GM12878 (cell line): ENCODE measurements around the gene NPC2. TPM values are rescaled to one million over a fixed set of nuclear protein-coding genes. Genes with fewer than 3 reads are reported as not detected.

ENCODE experiments used
- ATAC-seq: fragments of 200-7000 bp; cut with Tn5 transposase; 3 replicates; pipeline ENCODE4 v1.9.1; 2020; ENCODE audit warnings: mild to moderate bottlenecking, moderate library complexity
- BruUV-seq: library from RNA; stranded (reverse); fragments of 400-500 nt; replicated peaks from 2 replicates; lab custom pipeline; 2021; lab: Mats Ljungman, UMichigan
- CTCF ChIA-PET: fragments of 300-600 bp; sonication (Branson Sonifier 250); formaldehyde crosslinking; extraction: SDS; loops from one replicate; lab custom pipeline; 2021; ENCODE audit warnings: inconsistent platforms; lab: Yijun Ruan, JAX
- POLR2A ChIA-PET: fragments of 350-600 bp; formaldehyde crosslinking; extraction: SDS; loops from one replicate; lab custom pipeline; 2021; ENCODE audit warnings: inconsistent platforms; lab: Charles Lee
- RAD21 ChIA-PET: fragments of 300-600 bp; sonication (Branson Sonifier 250); formaldehyde crosslinking; loops from one replicate; lab custom pipeline; 2023; ENCODE audit warnings: antibody characterized with exemption; ENCODE audit not compliant: unreplicated experiment; lab: Charles Lee
- SMC1A ChIA-PET: fragments of 300-600 bp; sonication (Branson Sonifier 250); formaldehyde crosslinking; loops from one replicate; lab custom pipeline; 2023; ENCODE audit not compliant: unreplicated experiment, uncharacterized antibody; lab: Charles Lee
- DNase-seq: peaks from one replicate; pipeline ENCODE4 v3.0.0-alpha.2; 2011; ENCODE audit warnings: low read depth, low spot score
- FAIRE-seq: peaks from 3 replicates; lab custom pipeline; 2011; peaks lifted over from hg19 to GRCh38; lab: Jason Lieb, UNC
- H2AFZ ChIP-seq: 2 replicates; pipeline ENCODE4 v1.6.0; 2011; ENCODE audit warnings: low read depth, low read length, control low read depth; ENCODE audit not compliant: control insufficient read depth
- H3K27ac ChIP-seq: 2 replicates; pipeline ENCODE4 v1.5.1; 2011; ENCODE audit warnings: control low read depth; ENCODE audit not compliant: control insufficient read depth, insufficient read depth
- H3K27me3 ChIP-seq, 2 experiments: replicated peaks in 1 of 2; 2 replicates each; pipeline versions ENCODE4 v1.6.0 to v1.6.1; 2011; ENCODE audit warnings: low read length in 1 of 2; ENCODE audit not compliant: control insufficient read depth in 2 of 2, insufficient read depth in 2 of 2
- H3K36me3 ChIP-seq, 2 experiments: 2 replicates each; pipeline ENCODE4 v1.5.1; 2011; ENCODE audit warnings: low read length in 1 of 2; ENCODE audit not compliant: control insufficient read depth in 2 of 2, insufficient read depth in 2 of 2
- H3K4me1 ChIP-seq: 2 replicates; pipeline ENCODE4 v1.6.1; 2011; ENCODE audit warnings: mild to moderate bottlenecking, low read length, moderate library complexity, mixed read lengths; ENCODE audit not compliant: control insufficient read depth, insufficient read depth
- H3K4me2 ChIP-seq: 2 replicates; pipeline ENCODE4 v1.6.0; 2011; ENCODE audit warnings: control low read depth; ENCODE audit not compliant: control insufficient read depth, insufficient read depth
- H3K4me3 ChIP-seq: fragments of 200-600 bp; sonication (generic); 2 replicates; pipeline ENCODE4 v1.5.1; 2016
- H3K79me2 ChIP-seq: 2 replicates; pipeline ENCODE4 v1.6.0; 2011; ENCODE audit warnings: low read length; ENCODE audit not compliant: control insufficient read depth, insufficient read depth
- H3K9ac ChIP-seq: 2 replicates; pipeline ENCODE4 v1.8.0; 2011; ENCODE audit warnings: low read length, control low read depth, mixed read lengths; ENCODE audit not compliant: control insufficient read depth, insufficient read depth
- H3K9me3 ChIP-seq: replicated peaks from 3 replicates; pipeline ENCODE4 v1.5.1; 2011; ENCODE audit warnings: mild to moderate bottlenecking, low read length; ENCODE audit not compliant: control insufficient read depth, insufficient read depth
- H4K20me1 ChIP-seq: 2 replicates; pipeline ENCODE4 v1.6.0; 2011; ENCODE audit not compliant: control insufficient read depth, insufficient read depth
- ATF7 ChIP-seq: fragments of 450-650 bp; IDR thresholded peaks from 2 replicates; pipeline ENCODE4 v1.6.1; 2016; ENCODE audit warnings: low read depth, mild to moderate bottlenecking
- CBX3 ChIP-seq: fragments of 200-600 bp; sonication (generic); IDR thresholded peaks from 2 replicates; pipeline ENCODE4 v1.6.1; 2016; ENCODE audit warnings: low read depth, borderline replicate concordance
- KLF5 ChIP-seq: fragments of 450-650 bp; IDR thresholded peaks from 2 replicates; pipeline ENCODE4 v1.6.1; 2014; ENCODE audit warnings: mild to moderate bottlenecking; ENCODE audit not compliant: partially characterized antibody
- MTA2 ChIP-seq: fragments of 450-650 bp; IDR thresholded peaks from 2 replicates; pipeline ENCODE4 v1.6.1; 2016; ENCODE audit warnings: low read depth, mild to moderate bottlenecking, moderate library complexity
- STAT3 ChIP-seq: IDR thresholded peaks from 2 replicates; pipeline ENCODE4 v1.6.1; 2011; ENCODE audit warnings: low read depth, low read length, improper control_type of control experiment
- ZNF622 ChIP-seq: fragments of 450-650 bp; IDR thresholded peaks from 2 replicates; pipeline ENCODE4 v1.6.1; 2017; ENCODE audit warnings: mild to moderate bottlenecking, inconsistent platforms
- in situ Hi-C: fragments of 300-500 bp; cut with MboI; formaldehyde crosslinking; loops from 9 replicates; pipeline ENCODE4 v1.14.3; 2018; ENCODE audit warnings: mixed read lengths
- intact Hi-C: fragments of 100-400 bp; cut with micrococcal nuclease; formaldehyde crosslinking; loops from one replicate; pipeline ENCODE4 v1.14.2; 2022; ENCODE audit not compliant: unreplicated experiment
- polyA plus RNA-seq, 11 experiments: library from polyadenylated mRNA; depleted of rRNA in 4 of 11; unstranded in 6 of 11; stranded (reverse) in 5 of 11; fragments of >200 nt; fragmentation: Nextera tagmentation in 4 of 11; fragmentation: Illumina TruSeq in 1 of 11; extraction: Ambion mirVana in 4 of 11; extraction: Trizol in 1 of 11; gene quantifications; 1 replicate in 1 of 11; 2 replicates in 10 of 11; pipeline versions ENCODE4 v1.2.1 to v1.2.3, GENCODE V29; 2011 to 2016; ENCODE audit warnings: inconsistent platforms in 2 of 11, missing spikeins in 2 of 11, low read depth in 1 of 11
- total RNA-seq, 4 experiments: library from RNA; depleted of rRNA in 3 of 4; stranded (reverse); fragments of >200 nt in 3 of 4; fragmentation: Illumina TruSeq in 1 of 4; extraction: Trizol in 1 of 4; gene quantifications; 2 replicates each; pipeline versions ENCODE4 v1.2.1 to v1.2.3, GENCODE V29; 2013 to 2021
- TF ChIP-seq, protein P1 (sequence below): IDR thresholded peaks from 2 replicates; pipeline ENCODE4 v1.6.1; 2012; ENCODE audit warnings: low read depth, low read length, improper control_type of control experiment
- TF ChIP-seq, protein P2 (sequence below): fragments of 450-650 bp; IDR thresholded peaks from 2 replicates; pipeline ENCODE4 v1.6.1; 2018; ENCODE audit warnings: mild to moderate bottlenecking, low read depth, moderate library complexity; ENCODE audit not compliant: partially characterized antibody
- TF ChIP-seq, protein P3 (sequence below): IDR thresholded peaks from 2 replicates; pipeline ENCODE4 v1.6.1; 2011; ENCODE audit warnings: borderline replicate concordance, low read depth, mild to moderate bottlenecking, moderate library complexity, low read length; ENCODE audit not compliant: insufficient read depth, poor library complexity, severe bottlenecking

NPC2 gene
- total and polyA plus RNA-seq, 10 of the 15 experiments (the other 5 are each of a cell fraction or from before 2014, with no cell fraction given), result 29.5 to 109 (median 59.1) TPM

DNA sequence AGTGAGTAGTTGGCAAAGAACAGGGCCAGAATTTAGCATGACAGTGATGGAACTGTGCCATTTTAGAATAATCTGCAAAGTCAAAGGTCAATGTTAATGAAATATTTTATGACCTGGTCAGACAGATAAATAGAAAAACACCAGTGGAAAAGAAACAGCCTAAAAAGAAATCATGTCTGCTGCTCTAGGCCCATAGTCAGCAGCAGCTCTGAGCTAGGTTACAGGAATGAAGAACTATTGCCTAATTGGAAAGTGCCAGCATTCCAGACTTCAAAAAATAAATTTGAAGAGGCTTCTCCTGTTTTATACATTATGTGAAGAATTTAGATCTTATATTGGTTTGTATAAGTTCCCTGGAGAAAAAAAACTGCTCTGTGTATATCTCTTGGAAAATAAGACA, 9.8 kb downstream of the NPC2 start:
- no peak for TF ChIP-seq STAT3
- TF ChIP-seq, protein P1, sequence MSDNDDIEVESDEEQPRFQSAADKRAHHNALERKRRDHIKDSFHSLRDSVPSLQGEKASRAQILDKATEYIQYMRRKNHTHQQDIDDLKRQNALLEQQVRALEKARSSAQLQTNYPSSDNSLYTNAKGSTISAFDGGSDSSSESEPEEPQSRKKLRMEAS, result no peak
- TF ChIP-seq MTA2, result no peak
- TF ChIP-seq ATF7, result no peak
- TF ChIP-seq, protein P2, sequence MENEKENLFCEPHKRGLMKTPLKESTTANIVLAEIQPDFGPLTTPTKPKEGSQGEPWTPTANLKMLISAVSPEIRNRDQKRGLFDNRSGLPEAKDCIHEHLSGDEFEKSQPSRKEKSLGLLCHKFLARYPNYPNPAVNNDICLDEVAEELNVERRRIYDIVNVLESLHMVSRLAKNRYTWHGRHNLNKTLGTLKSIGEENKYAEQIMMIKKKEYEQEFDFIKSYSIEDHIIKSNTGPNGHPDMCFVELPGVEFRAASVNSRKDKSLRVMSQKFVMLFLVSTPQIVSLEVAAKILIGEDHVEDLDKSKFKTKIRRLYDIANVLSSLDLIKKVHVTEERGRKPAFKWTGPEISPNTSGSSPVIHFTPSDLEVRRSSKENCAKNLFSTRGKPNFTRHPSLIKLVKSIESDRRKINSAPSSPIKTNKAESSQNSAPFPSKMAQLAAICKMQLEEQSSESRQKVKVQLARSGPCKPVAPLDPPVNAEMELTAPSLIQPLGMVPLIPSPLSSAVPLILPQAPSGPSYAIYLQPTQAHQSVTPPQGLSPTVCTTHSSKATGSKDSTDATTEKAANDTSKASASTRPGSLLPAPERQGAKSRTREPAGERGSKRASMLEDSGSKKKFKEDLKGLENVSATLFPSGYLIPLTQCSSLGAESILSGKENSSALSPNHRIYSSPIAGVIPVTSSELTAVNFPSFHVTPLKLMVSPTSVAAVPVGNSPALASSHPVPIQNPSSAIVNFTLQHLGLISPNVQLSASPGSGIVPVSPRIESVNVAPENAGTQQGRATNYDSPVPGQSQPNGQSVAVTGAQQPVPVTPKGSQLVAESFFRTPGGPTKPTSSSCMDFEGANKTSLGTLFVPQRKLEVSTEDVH, result no peak
- no peak for TF ChIP-seq CBX3
- no peak for TF ChIP-seq ZNF622
- TF ChIP-seq, protein P3, sequence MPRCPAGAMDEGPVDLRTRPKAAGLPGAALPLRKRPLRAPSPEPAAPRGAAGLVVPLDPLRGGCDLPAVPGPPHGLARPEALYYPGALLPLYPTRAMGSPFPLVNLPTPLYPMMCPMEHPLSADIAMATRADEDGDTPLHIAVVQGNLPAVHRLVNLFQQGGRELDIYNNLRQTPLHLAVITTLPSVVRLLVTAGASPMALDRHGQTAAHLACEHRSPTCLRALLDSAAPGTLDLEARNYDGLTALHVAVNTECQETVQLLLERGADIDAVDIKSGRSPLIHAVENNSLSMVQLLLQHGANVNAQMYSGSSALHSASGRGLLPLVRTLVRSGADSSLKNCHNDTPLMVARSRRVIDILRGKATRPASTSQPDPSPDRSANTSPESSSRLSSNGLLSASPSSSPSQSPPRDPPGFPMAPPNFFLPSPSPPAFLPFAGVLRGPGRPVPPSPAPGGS, result no peak
- no peak for TF ChIP-seq KLF5
- Histone ChIP-seq H3K79me2 (no peaks in the 10 kb centered on the region), H2AFZ (no peak overlapping the region), H3K4me3 (no peak overlapping the region), H3K9ac (no peak overlapping the region), H4K20me1 (no peaks in the 10 kb centered on the region), H3K9me3 (no peaks in the 10 kb centered on the region), H3K4me1 (no peaks in the 10 kb centered on the region), H3K4me2 (no peak overlapping the region), H3K27me3 (no peaks in the 10 kb centered on the region), H3K27ac (no peak overlapping the region), H3K36me3 (no peaks in the 10 kb centered on the region; a peak in 2 of 4 replicates)
- in situ Hi-C loops (no loop called here), intact Hi-C loops (no loop called here)
- no peak for DNase-seq
- BruUV-seq, result no TSS peak
- ChIA-PET CTCF (no interaction called here), SMC1A (interaction anchor here (1.5 kb wide), 1 partner anchor 119 kb away, joined by 3 read pairs; no protein-coding TSS in a partner anchor), RAD21 (no interaction called here), POLR2A (no interaction called here)
- ATAC-seq, result no peak
- no peak for FAIRE-seq
